Hippocampal formation (tissue), 2 donors: Measurements from ENCODE around the gene DICER1.
"Not testable (repeated sequence)": the region's sequence is repeated elsewhere in the genome, so short reads cannot be mapped to it uniquely, and the experiment has no call there.

Experiments
- DNase-seq, 2 donors: peaks; one replicate each; lab custom pipeline; 2025; lab: John Stamatoyannopoulos, UW

DICER1 gene

GRCh38 chr14:95157327-95158189 lies at the start of gene DICER1:
Gene DICER1 (minus strand): TSS chr14:95157529. CDS start chr14:95133458, 24,071 bp downstream.
- DNase-seq: peak; percentile 93 to 94

- no peak for DNase-seq
Measured at GRCh38 chr14:95206534-95206933, 49.2 kb upstream of the DICER1 start.

GRCh38 chr14:95204705-95205104 lies 47.4 kb upstream of the DICER1 start:
- DNase-seq: no peak

GRCh38 chr14:95201745-95202144 lies 44.4 kb upstream of the DICER1 start:
- DNase-seq: not testable (repeated sequence)

- DNase-seq: no peak
Measured at GRCh38 chr14:95200404-95200803, 43.1 kb upstream of the DICER1 start.

- DNase-seq: no peak
Measured at GRCh38 chr14:95199298-95199983, 42.1 kb upstream of the DICER1 start.

GRCh38 chr14:95198320-95198719 lies 41.0 kb upstream of the DICER1 start:
- no peak for DNase-seq

- DNase-seq: no peak
Measured at GRCh38 chr14:95197551-95197950, 40.2 kb upstream of the DICER1 start.

- DNase-seq: no peak
Measured at GRCh38 chr14:95196826-95197545, 39.7 kb upstream of the DICER1 start.

- DNase-seq: no peak
Measured at GRCh38 chr14:95196268-95196667, 38.9 kb upstream of the DICER1 start.

- no peak for DNase-seq
Measured at GRCh38 chr14:95195031-95195430, 37.7 kb upstream of the DICER1 start.

- no peak for DNase-seq
Measured at GRCh38 chr14:95193081-95193480, 35.8 kb upstream of the DICER1 start.

GRCh38 chr14:95192311-95192710 lies 35.0 kb upstream of the DICER1 start:
- no peak for DNase-seq

GRCh38 chr14:95191445-95192199 lies 34.3 kb upstream of the DICER1 start:
- DNase-seq: no peak

GRCh38 chr14:95190857-95191256 lies 33.5 kb upstream of the DICER1 start:
- no peak for DNase-seq

GRCh38 chr14:95190346-95190840 lies 33.1 kb upstream of the DICER1 start:
- DNase-seq: no peak

GRCh38 chr14:95189367-95190132 lies 32.2 kb upstream of the DICER1 start:
- no peak for DNase-seq

GRCh38 chr14:95188380-95188779 lies 31.1 kb upstream of the DICER1 start:
- DNase-seq: no peak

- no peak for DNase-seq
Measured at GRCh38 chr14:95185767-95186392, 28.6 kb upstream of the DICER1 start.

- DNase-seq: peak in 1 of 2 donors; percentile 23
Measured at GRCh38 chr14:95185033-95185766, 27.9 kb upstream of the DICER1 start.
